ENCODE measurements around the gene HLA-DPB1. TPM values are rescaled to one million over a fixed set of nuclear protein-coding genes. Genes with fewer than 3 reads are reported as not detected.

The HLA-DPB1 gene
- total RNA-seq, 1 donor from 2014 or later, result 14.4 TPM

- no peaks in the 10 kb centered on the region for H3K9me3 Mint-ChIP-seq (ENCODE audit: unreplicated experiment)
- no peak overlapping the region for H3K4me3 Mint-ChIP-seq (ENCODE audit: unreplicated experiment)
- no peak overlapping the region for H3K27ac Mint-ChIP-seq (ENCODE audit: unreplicated experiment)
- peaks cover 5% of the 10 kb centered on the region for H3K4me1 Mint-ChIP-seq (ENCODE audit: unreplicated experiment)
- no peak for TF ChIP-seq CTCF (IDR thresholded peaks at IDR 0.05; ENCODE audit: unreplicated experiment)
- H3K27me3 Mint-ChIP-seq (ENCODE audit: unreplicated experiment), result no peaks in the 10 kb centered on the region
- DNase-seq (ENCODE audit: low spot score), result no peak
- H3K36me3 Mint-ChIP-seq (ENCODE audit: low read depth, unreplicated experiment), result peaks cover 5% of the 10 kb centered on the region
Measured at GRCh38 chr6:33088258-33088930, 12.6 kb downstream of the HLA-DPB1 start.

DNA sequence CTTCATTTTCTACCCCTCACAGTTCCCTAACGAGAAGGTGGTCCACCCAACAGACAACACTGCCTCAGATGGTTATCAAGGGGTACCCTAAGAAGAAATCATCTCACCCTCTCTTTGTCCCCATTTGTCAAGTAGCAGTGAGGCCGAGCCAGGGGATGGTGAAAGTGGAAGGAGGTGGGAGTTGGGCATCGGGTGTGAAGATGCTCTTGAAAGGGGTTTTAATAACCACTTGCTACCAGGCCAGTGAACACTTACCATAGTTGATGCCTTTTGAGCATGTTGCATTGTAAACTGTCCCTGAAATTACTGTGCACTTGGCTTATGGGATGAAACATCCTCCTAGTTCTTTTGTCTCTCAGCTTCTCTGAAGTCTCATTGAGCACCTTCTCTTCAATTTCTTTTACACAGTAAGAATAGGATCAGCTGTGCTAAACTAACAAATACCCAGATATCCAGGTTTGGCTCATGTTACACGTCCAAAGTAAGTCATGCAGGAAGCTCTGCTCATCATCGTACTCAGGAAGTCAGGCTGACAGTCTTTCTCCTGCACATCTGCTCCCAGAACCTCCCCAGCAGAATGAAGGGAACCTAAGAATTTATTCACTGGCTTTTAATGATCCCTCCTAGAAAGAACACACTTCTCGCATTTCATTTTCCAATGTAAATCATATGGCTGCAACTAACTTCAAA, 13.3 kb downstream of the HLA-DPB1 start:
- DNase-seq (ENCODE audit: low spot score), result no peak
- Mint-ChIP-seq H3K27ac (ENCODE audit: unreplicated experiment) (no peak overlapping the region), H3K4me3 (ENCODE audit: unreplicated experiment) (no peak overlapping the region), H3K9me3 (ENCODE audit: unreplicated experiment) (no peaks in the 10 kb centered on the region), H3K36me3 (ENCODE audit: low read depth, unreplicated experiment) (peaks cover 5% of the 10 kb centered on the region), H3K27me3 (ENCODE audit: unreplicated experiment) (no peaks in the 10 kb centered on the region), H3K4me1 (ENCODE audit: unreplicated experiment) (peaks cover 5% of the 10 kb centered on the region)
- no peak for TF ChIP-seq CTCF (IDR thresholded peaks at IDR 0.05; ENCODE audit: unreplicated experiment)

- TF ChIP-seq CTCF (IDR thresholded peaks at IDR 0.05; ENCODE audit: unreplicated experiment), result peak; percentile 37
- Mint-ChIP-seq H3K4me3 (ENCODE audit: unreplicated experiment) (no peak overlapping the region), H3K27me3 (ENCODE audit: unreplicated experiment) (peaks cover 2% of the 10 kb centered on the region), H3K4me1 (ENCODE audit: unreplicated experiment) (peaks cover 9% of the 10 kb centered on the region), H3K36me3 (ENCODE audit: low read depth, unreplicated experiment) (no peaks in the 10 kb centered on the region), H3K27ac (ENCODE audit: unreplicated experiment) (no peak overlapping the region), H3K9me3 (ENCODE audit: unreplicated experiment) (no peaks in the 10 kb centered on the region)
- DNase-seq (ENCODE audit: low spot score), result peak; percentile 51
Measured at GRCh38 chr6:33091957-33092356, 16.2 kb downstream of the HLA-DPB1 start.

DNA sequence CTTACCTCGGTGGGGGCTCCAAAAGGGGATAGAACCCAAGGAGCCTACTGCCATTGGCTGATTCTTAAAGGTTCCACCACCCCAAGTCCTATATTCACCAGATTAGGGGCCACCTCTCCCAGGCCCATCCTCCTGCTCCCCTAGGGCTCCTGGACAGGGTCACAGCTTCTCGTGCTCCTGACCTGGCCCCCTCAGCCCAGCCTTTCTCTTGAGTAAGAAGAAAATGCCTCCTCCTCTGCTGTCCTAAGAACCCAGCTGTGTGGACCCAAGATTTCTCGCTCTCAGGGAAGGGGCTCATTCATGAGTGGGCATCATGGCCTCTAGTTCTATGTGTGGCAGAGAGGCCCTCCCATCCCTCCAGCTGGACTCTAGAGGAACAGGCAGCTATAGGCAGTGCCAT, 16.6 kb downstream of the HLA-DPB1 start:
- Mint-ChIP-seq H3K27ac (ENCODE audit: unreplicated experiment) (no peak overlapping the region), H3K4me3 (ENCODE audit: unreplicated experiment) (no peak overlapping the region), H3K9me3 (ENCODE audit: unreplicated experiment) (no peaks in the 10 kb centered on the region), H3K4me1 (ENCODE audit: unreplicated experiment) (peaks cover 9% of the 10 kb centered on the region), H3K36me3 (ENCODE audit: low read depth, unreplicated experiment) (no peaks in the 10 kb centered on the region), H3K27me3 (ENCODE audit: unreplicated experiment) (peaks cover 2% of the 10 kb centered on the region)
- DNase-seq (ENCODE audit: low spot score), result no peak
- no peak for TF ChIP-seq CTCF (IDR thresholded peaks at IDR 0.05; ENCODE audit: unreplicated experiment)

- Mint-ChIP-seq H3K36me3 (ENCODE audit: low read depth, unreplicated experiment) (no peaks in the 10 kb centered on the region), H3K27ac (ENCODE audit: unreplicated experiment) (no peak overlapping the region), H3K9me3 (ENCODE audit: unreplicated experiment) (no peaks in the 10 kb centered on the region), H3K4me3 (ENCODE audit: unreplicated experiment) (no peak overlapping the region), H3K4me1 (ENCODE audit: unreplicated experiment) (peaks cover 6% of the 10 kb centered on the region), H3K27me3 (ENCODE audit: unreplicated experiment) (peaks cover 2% of the 10 kb centered on the region)
- no peak for DNase-seq (ENCODE audit: low spot score)
- no peak for TF ChIP-seq CTCF (IDR thresholded peaks at IDR 0.05; ENCODE audit: unreplicated experiment)
Measured at GRCh38 chr6:33093855-33094254, 18.1 kb downstream of the HLA-DPB1 start.

Measured in endothelial cell (in vitro differentiated cells).